Activated CD4-positive, alpha-beta T cell treated with anti-CD3 and anti-CD28 coated beads for 1 hour (primary cell): ENCODE data around the gene EDC3.
A peak's percentile ranks its signal among the peaks of the same experiment; 100 is the strongest.
"Not testable (repeated sequence)": the region's sequence is repeated elsewhere in the genome, so short reads cannot be mapped to it uniquely, and the experiment has no call there.

Experiments
- DNase-seq: peaks from one replicate; pipeline ENCODE4 v3.0.0-alpha.2; 2020

EDC3 gene

GRCh38 chr15:74695597-74696397 is at the start of gene EDC3:
Gene EDC3 (minus strand): TSS chr15:74696024. CDS start chr15:74675124, 20,900 bp downstream.
- peak; percentile 77 for DNase-seq

DNA sequence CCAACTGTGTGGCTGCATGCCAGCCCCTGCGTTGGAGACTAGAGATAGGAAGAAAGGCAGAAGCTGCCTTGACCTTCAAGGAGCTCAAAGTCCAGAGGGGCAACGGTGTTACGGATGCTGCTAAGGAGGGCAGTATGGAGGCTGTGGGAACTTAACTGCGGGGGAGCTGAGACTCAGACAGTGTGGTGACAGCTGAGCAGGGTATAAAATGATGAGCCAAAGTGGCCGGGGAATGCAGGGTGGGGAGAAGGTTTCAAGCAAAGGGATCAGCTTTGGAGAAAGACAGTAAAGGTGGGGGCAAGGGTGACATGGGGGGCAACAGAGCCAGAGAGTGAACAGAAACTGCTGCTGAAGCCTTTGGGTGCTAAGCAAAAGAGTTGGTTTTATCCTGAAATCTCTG is 46.6 kb upstream of the EDC3 start:
- DNase-seq, result no peak

- DNase-seq, result not testable (repeated sequence)
These were observed 42.4 kb upstream of the EDC3 start for GRCh38 chr15:74738239-74738638.

DNA sequence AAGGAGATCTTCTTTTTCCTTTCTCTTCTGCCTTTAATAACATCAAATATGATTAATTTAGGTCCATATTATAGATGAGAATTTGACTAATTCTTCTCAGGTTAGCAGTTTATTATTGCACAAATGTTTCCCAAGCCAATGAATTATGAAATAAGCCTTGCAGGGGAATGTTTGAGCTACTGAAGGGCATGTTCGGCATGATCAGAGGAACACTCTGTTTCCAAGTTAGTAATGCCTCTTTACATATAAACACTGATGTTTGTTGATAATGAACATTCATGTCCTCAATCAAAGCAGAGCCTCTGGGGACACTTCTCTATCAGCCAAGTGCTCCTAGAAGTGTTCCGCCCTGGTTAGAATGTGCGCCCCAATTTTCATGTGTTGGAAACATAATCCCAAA is 39.5 kb upstream of the EDC3 start:
- DNase-seq, result no peak

- DNase-seq, result no peak
These were observed 37.4 kb upstream of the EDC3 start for GRCh38 chr15:74733269-74733668.

GRCh38 chr15:74732846-74733245 is 37.0 kb upstream of the EDC3 start:
- DNase-seq, result no peak

DNA sequence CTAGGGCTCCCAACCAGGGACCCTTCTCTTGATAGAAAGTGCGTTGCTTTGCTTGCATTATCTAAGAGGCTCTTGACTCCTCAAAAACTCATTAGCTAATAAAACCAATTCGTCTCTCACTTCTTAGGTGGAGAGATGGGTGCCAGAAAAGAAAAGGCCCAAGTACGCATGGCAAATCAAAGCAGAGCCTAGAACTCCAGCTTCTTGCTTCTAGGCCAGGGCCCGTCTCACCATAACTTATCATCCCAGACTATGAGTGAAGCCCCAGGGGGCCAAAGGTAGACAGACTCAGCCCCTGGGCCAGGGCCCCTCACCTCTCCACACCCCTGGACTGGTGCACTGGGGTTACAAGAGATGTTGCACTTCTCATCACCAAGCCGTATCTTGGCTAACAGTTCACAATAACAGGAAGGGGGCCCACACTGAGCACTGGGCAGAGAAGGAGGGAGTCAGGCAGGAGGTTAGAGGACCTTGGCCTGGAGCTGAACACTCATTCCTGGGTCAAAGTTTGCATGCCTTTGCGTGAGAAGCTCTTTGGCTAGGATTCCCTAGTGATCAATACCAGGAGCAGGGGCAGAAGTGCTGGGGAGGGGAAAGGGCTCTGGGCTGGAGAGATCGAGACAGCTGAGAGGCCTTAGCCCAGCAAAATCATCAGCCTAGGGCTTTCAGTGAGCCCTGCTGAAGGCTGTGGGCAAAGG is 34.9 kb upstream of the EDC3 start:
- no peak for DNase-seq

GRCh38 chr15:74729372-74729771 is 33.5 kb upstream of the EDC3 start:
- not testable (repeated sequence) for DNase-seq

DNA sequence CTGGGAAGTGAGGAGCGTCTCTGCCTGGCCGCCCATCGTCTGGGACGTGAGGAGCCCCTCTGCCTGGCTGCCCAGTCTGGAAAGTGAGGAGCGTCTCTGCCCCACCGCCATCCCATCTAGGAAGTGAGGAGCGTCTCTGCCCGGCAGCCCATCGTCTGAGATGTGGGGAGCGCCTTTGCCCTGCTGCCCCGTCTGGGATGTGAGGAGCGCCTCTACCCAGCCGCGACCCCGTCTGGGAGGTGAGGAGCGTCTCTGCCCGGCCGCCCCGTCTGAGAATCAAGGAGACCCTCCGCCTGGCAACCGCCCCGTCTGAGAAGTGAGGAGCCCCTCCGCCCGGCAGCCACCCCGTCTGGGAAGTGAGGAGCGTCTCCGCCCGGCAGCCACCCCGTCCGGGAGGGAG is 32.9 kb upstream of the EDC3 start:
- not testable (repeated sequence) for DNase-seq

- no peak for DNase-seq
These were observed 31.9 kb upstream of the EDC3 start for GRCh38 chr15:74727727-74728126.

- DNase-seq, result no peak
These were observed 30.9 kb upstream of the EDC3 start for GRCh38 chr15:74726774-74727164.

DNA sequence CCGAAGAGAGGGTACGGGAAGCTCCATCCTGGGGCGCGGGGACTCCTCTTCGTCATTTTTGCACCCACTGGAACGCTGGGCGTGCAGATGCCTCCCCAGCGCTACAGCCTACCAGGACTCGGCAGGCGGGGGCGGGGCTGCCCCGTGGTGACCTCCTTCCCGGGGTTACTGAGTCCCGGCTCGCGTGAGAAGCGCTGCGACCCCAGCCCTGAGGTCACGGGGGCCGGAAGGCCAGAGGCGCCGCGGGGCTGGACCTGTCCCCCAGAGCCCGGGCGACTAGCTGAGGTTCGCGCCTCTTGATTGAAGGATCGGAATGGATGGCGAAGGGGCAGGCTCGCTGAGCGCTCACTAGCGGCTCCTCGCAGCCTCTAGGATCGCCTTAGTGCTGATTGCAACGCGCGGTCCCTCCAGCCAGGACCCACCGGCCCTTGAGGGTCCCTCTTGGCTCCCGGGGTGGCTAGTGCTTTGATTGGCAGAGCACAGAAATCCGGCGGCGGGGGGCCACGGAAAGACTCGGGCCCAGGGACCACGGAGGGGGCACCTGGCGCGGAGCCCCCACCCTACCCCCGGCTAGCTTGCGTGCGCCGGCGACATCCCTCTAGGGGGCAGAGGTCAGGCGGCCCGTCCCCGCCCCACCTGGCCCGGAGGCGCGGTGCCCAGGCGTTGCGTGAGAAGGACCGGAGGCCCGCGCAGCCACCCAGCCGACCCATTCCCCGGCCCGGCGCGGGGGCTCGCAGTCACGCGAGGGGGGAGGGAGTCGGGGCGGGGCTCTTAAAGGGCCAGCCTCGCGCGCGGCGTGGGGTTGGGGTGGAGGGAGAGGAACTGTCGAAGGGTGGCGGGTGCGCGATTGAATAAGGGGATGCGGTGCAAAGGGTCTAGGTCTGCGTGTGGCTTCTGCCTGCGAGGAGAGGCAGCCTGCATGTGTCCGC is 30.3 kb upstream of the EDC3 start:
- peak; percentile 22 for DNase-seq

DNA sequence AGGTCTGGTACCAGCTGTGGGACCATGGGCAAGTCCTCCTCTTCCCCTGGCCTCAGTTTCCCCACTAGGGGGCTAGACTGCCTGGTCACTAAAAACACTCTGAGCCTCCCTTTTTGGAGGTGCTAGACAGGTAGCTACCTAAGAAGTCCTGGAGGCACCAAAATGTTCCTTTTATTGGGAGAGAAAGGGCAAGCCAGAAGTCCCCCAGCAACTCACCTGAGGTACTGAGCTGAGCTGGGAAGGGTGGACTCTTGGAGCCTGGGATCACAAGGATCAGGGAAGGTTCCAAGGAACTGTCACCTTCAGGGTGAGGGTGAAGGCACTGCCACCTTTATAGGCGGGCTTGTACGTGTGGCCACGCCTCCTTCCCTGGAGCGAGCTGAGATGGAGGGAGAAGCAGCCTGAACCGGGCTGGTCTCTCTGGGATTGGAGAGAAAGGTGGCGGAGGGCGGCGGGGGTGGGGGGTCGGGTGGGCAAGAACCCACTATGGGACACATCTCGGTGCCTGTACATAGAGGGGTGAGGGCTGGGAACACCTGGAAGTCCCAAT is 29.5 kb upstream of the EDC3 start, which contains the start of gene CYP1A1:
TSS of gene CYP1A1 (minus strand) at position 304 of the 550 bp plus-strand sequence. CDS start 2,431 bp downstream, outside the sequence.
- no peak for DNase-seq

DNA sequence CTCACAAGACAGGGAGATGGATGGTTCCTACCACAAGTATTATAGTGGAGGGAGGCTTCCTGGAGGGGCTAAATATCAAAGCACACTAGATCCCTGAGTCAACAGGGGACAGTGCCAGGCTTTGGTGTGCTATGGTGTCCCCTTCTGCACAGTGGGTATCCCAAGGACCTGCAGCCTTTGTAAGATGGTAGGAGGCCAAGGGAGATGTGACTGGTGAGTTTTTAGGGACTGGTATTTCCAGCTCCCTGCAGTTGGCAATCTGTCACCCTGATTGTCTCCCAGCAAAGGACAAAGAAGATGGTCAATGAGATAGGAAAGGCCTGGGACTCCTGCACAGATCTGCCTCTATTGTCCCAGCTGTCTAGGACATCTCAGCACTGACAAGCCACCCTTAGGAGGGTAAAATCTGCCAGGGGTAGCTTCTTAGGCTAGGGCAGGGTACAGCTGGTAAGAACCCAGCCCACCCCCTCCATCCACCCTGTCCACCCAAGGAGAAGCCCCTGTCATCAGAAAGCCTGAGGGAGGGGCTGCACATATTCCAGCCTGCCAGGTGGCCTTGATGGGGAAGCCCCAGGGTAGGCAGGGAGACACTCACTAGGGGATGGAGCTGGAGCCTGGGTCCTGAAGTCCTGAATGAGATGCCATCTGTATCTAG is 28.9 kb upstream of the EDC3 start:
- DNase-seq, result no peak

GRCh38 chr15:74723754-74724334 is 28.0 kb upstream of the EDC3 start:
- DNase-seq, result no peak

- no peak for DNase-seq
These were observed 27.4 kb upstream of the EDC3 start for GRCh38 chr15:74723187-74723586.

GRCh38 chr15:74722591-74722990 is 26.8 kb upstream of the EDC3 start:
- DNase-seq, result no peak

DNA sequence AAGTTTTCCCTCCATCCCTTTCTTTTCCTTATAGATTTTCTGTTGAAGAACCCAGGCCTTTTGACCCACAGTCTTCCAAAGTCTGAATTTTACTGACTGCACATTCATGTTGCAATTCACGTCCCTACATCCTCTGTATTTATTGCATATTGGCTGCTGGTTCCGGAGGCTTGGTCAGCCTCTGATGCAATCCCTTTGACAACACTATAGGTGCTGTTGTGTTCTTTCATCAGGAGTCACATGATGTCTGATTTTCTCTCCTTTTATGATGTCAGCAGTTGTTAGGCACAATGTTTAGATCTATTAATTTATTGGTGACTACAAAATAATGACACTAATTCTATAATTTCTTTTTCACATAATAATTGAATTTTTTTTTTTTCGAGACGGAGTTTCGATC is 20.8 kb upstream of the EDC3 start:
- no peak for DNase-seq

GRCh38 chr15:74712311-74712710 is 16.5 kb upstream of the EDC3 start:
- no peak for DNase-seq

- DNase-seq, result no peak
These were observed 14.7 kb upstream of the EDC3 start for GRCh38 chr15:74710319-74711094.

DNA sequence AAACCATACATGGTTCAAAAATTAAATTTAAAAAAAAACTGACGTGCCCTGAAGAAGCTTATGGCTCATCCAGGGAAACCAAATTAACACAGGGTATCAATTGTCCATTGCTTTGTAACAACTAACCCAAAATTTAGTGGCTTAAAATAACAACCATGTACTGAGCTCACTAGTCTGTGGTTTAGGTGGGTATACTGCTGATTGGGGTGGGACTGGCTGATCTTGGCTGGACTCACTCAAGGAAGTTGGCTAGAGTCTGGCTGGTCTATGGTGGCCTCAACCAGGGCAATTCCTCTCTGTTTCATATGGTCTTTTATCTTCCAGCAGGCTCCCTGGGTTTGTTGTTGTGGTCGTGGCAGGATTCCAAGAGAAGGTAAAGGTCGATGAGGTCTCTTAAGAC is 14.1 kb upstream of the EDC3 start:
- DNase-seq, result no peak
